K562 (cell line): ENCODE results near the gene TUBB1. TPM values are rescaled to one million over a fixed set of nuclear protein-coding genes. Genes with fewer than 3 reads are reported as not detected.

Experiments
- ATAC-seq: fragments of 200-7000 bp; cut with Tn5 transposase; 3 replicates; pipeline ENCODE4 v1.9.1; 2020; ENCODE audit warnings: moderate library complexity
- BruUV-seq: library from RNA; stranded (reverse); fragments of 400-500 nt; replicated peaks from 2 replicates; lab custom pipeline; 2021; lab: Mats Ljungman, UMichigan
- CTCF ChIA-PET: fragments of 300-600 bp; formaldehyde crosslinking; extraction: SDS; loops from one replicate; lab custom pipeline; 2021; ENCODE audit warnings: low intra/inter-chr PET ratio; lab: Yijun Ruan, JAX
- POLR2A ChIA-PET: fragments of 300-600, 350-650 bp; sonication (Branson Sonifier 250); formaldehyde crosslinking; extraction: SDS; loops from one replicate; lab custom pipeline; 2021; ENCODE audit warnings: antibody characterized with exemption, inconsistent platforms; lab: Yijun Ruan, JAX
- DNase-seq, 4 experiments: peaks; one replicate each; pipeline versions ENCODE4 v3.0.0 to v3.0.0-alpha.2; 2011 to 2018; ENCODE audit warnings: low spot score in 3 of 4, mixed read lengths in 3 of 4; ENCODE audit errors: extremely low read depth in 1 of 4
- FAIRE-seq: peaks from 2 replicates; lab custom pipeline; 2011; peaks lifted over from hg19 to GRCh38; lab: Jason Lieb, UNC
- H2AFZ ChIP-seq: 2 replicates; pipeline ENCODE4 v1.6.0; 2011; ENCODE audit warnings: low read depth, low read length, control low read depth, inconsistent platforms
- H3K27ac ChIP-seq: fragments of 200-600 bp; 3 replicates; pipeline ENCODE4 v1.8.0; 2011; ENCODE audit warnings: low read depth, mild to moderate bottlenecking, control low read depth, inconsistent platforms, low read length, moderate library complexity, mixed read lengths; ENCODE audit errors: extremely low read depth
- H3K27me3 ChIP-seq, 2 experiments: fragments of 300-600 bp in 1 of 2; 2 replicates in 1 of 2; 3 replicates in 1 of 2; pipeline versions ENCODE4 v1.6.0 to v1.8.0; 2011; ENCODE audit warnings: inconsistent platforms in 2 of 2, low read length in 2 of 2, mild to moderate bottlenecking in 1 of 2, mixed read lengths in 1 of 2, moderate library complexity in 1 of 2; ENCODE audit not compliant: control insufficient read depth in 2 of 2, insufficient read depth in 2 of 2
- H3K36me3 ChIP-seq: fragments of 300-600 bp; 3 replicates; pipeline ENCODE4 v1.8.0; 2011; ENCODE audit warnings: mild to moderate bottlenecking, low read length, inconsistent platforms; ENCODE audit not compliant: control insufficient read depth, insufficient read depth
- H3K4me1 ChIP-seq, 2 experiments: fragments of 200-600 bp in 1 of 2; replicated peaks in 1 of 2; 2 replicates in 1 of 2; 3 replicates in 1 of 2; pipeline versions ENCODE4 v1.5.1 to v1.8.0; 2011; ENCODE audit warnings: inconsistent platforms in 2 of 2, low read length in 2 of 2, mild to moderate bottlenecking in 1 of 2, mixed read lengths in 1 of 2, moderate library complexity in 1 of 2; ENCODE audit not compliant: control insufficient read depth in 2 of 2, insufficient read depth in 2 of 2
- H3K4me2 ChIP-seq: 2 replicates; pipeline ENCODE4 v1.6.1; 2011; ENCODE audit warnings: low read length, control low read depth, inconsistent platforms, mixed read lengths; ENCODE audit not compliant: insufficient read depth
- H3K4me3 ChIP-seq: fragments of 200-600 bp; sonication (generic), shearing (Covaris generic); 2 replicates; pipeline ENCODE4 v1.5.1; 2016; ENCODE audit warnings: control low read depth, inconsistent platforms
- H3K79me2 ChIP-seq: fragments of 200-600 bp; 3 replicates; pipeline ENCODE4 v1.8.0; 2011; ENCODE audit warnings: low read length, inconsistent platforms; ENCODE audit not compliant: control insufficient read depth, insufficient read depth
- H3K9ac ChIP-seq, 2 experiments: 2 replicates each; pipeline versions ENCODE4 v1.6.0 to v1.6.1; 2011; ENCODE audit warnings: low read depth in 2 of 2, low read length in 2 of 2, control low read depth in 1 of 2, inconsistent platforms in 1 of 2, mild to moderate bottlenecking in 1 of 2, mixed read lengths in 1 of 2; ENCODE audit not compliant: insufficient read depth in 1 of 2
- H3K9me1 ChIP-seq: one replicate; pipeline ENCODE4 v1.6.0; 2011; ENCODE audit warnings: inconsistent platforms, mild to moderate bottlenecking, low read length, moderate library complexity; ENCODE audit not compliant: control insufficient read depth, insufficient read depth
- H3K9me3 ChIP-seq: replicated peaks from 2 replicates; pipeline ENCODE4 v1.5.1; 2011; ENCODE audit warnings: low read depth, low read length, inconsistent platforms; ENCODE audit not compliant: control insufficient read depth, insufficient read depth
- H4K20me1 ChIP-seq: replicated peaks from 2 replicates; pipeline ENCODE4 v1.6.1; 2011; ENCODE audit warnings: low read length, inconsistent platforms, mixed read lengths; ENCODE audit not compliant: control insufficient read depth, insufficient read depth
- CREM ChIP-seq: IDR thresholded peaks from 2 replicates; pipeline ENCODE4 v1.6.1; 2014; ENCODE audit warnings: antibody characterized with exemption, low read depth
- ESRRB ChIP-seq: fragments of 250-450 bp; sonication (Bioruptor Pico); IDR thresholded peaks from 2 replicates; pipeline ENCODE4 v1.5.0; 2020; ENCODE audit warnings: mild to moderate bottlenecking, moderate library complexity, borderline replicate concordance
- GABPB1 ChIP-seq: sonication (generic); formaldehyde crosslinking; IDR thresholded peaks from 2 replicates; pipeline ENCODE4 v1.8.0; 2022; ENCODE audit warnings: mild to moderate bottlenecking, missing genetic modification reagents
- GTF2A2 ChIP-seq: IDR thresholded peaks from 2 replicates; pipeline ENCODE4 v1.6.1; 2016; ENCODE audit warnings: mild to moderate bottlenecking, missing genetic modification characterization, missing compliant biosample characterization
- NBN ChIP-seq: fragments of 450-650 bp; IDR thresholded peaks from 2 replicates; pipeline ENCODE4 v1.6.1; 2016; ENCODE audit warnings: low read depth, mild to moderate bottlenecking
- NFIC ChIP-seq: fragments of 450-650 bp; IDR thresholded peaks from 2 replicates; pipeline ENCODE4 v1.6.1; 2017; ENCODE audit warnings: mild to moderate bottlenecking, inconsistent platforms
- SPI1 ChIP-seq: IDR thresholded peaks from 2 replicates; pipeline ENCODE4 v1.6.1; 2011; ENCODE audit warnings: low read depth, low read length, control low read depth, borderline replicate concordance
- WGBS: fragments of 100-300 bp; shearing (Covaris generic); methylation state at CpG from one replicate; pipeline ENCODE4 v1.1.6; 2016; ENCODE audit warnings: low coverage, mixed read lengths; ENCODE audit not compliant: insufficient coverage; ENCODE audit errors: missing lambda C conversion rate; 5-methylcytosine and 5-hydroxymethylcytosine counted together
- in situ Hi-C: fragments of 300-500 bp; cut with MboI; formaldehyde crosslinking; loops from 4 replicates; pipeline ENCODE4 v1.15.0; 2018; ENCODE audit warnings: inconsistent platforms, mixed read lengths
- intact Hi-C: fragments of 100-400 bp; cut with micrococcal nuclease; formaldehyde crosslinking; loops from 2 replicates; pipeline ENCODE4 v1.14.2; 2022
- polyA plus RNA-seq, 8 experiments: library from polyadenylated mRNA; depleted of rRNA in 4 of 8; stranded (reverse) in 5 of 8; unstranded in 3 of 8; fragments of >200 nt; fragmentation: Nextera tagmentation in 2 of 8; fragmentation: Illumina TruSeq in 1 of 8; extraction: Ambion mirVana in 2 of 8; extraction: Trizol in 1 of 8; gene quantifications; 2 replicates each; pipeline versions ENCODE4 v1.2.1 to v1.2.3, GENCODE V29; 2011 to 2014; ENCODE audit warnings: inconsistent platforms in 1 of 8, missing spikeins in 1 of 8
- total RNA-seq, 7 experiments: library from RNA; depleted of rRNA in 6 of 7; stranded (reverse); fragments of >200 nt in 6 of 7; fragmentation: Illumina TruSeq in 2 of 7; extraction: Trizol in 2 of 7; gene quantifications; 2 replicates each; pipeline versions ENCODE4 v1.2.1 to v1.2.3, GENCODE V29; 2011 to 2021; ENCODE audit warnings: low replicate concordance in 1 of 7
- TF ChIP-seq, protein P1 (sequence below): fragments of 250-450 bp; sonication (Bioruptor Pico); IDR thresholded peaks from 2 replicates; pipeline ENCODE4 v1.8.0; 2021; ENCODE audit warnings: moderate library complexity, mild to moderate bottlenecking, inconsistent platforms
- TF ChIP-seq, protein P2 (sequence below): sonication (generic); formaldehyde crosslinking; IDR thresholded peaks from 2 replicates; pipeline ENCODE4 v1.8.0; 2022; ENCODE audit warnings: missing genetic modification reagents, mild to moderate bottlenecking, borderline replicate concordance
- TF ChIP-seq, protein P3 (sequence below): sonication (generic); formaldehyde crosslinking; IDR thresholded peaks from 2 replicates; pipeline ENCODE4 v1.9.0; 2022; ENCODE audit warnings: mild to moderate bottlenecking, missing genetic modification reagents

TUBB1 gene
- total and polyA plus RNA-seq, 9 of the 15 experiments (the other 6 are each of a cell fraction or from before 2014, with no cell fraction given), result 1.5 to 3.9 (median 2.4) TPM

DNA sequence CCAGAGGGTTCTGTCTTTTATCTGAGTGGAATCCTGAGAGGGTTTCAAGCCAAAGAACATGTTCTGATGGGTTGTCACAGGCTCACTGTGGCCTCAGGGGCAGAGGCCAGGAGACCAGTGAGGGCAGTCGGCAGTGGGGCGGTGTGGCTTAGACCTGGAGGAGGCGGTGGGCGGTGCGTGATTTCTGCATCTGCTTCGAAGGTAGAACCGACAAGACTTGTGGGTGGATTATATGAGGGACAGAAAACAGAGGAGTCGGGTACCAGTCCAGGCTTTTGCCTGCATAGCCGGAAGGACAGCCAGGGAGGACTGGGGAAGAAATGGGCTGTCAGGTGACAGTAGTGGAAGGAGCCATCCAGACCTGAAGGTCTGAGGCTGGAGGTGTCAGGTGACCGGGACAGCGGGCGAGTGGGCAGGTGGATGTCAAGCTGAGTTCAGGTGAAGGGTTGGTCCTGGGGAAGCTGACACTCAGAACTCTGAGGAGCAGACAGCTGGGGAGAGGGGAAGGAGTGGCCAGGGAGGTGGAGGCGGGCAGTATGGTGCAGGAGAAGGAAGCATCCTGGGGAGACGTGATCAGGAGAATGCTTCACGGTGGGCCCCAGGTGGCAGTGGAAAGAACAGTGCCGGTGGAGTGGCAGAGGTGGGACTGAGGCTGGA lies 15.3 kb upstream of the TUBB1 start:
- H3K36me3 ChIP-seq, result peaks cover 58% of the 10 kb centered on the region; the same call in 2 of the 3 replicates
- peaks cover 41% of the 10 kb centered on the region for H3K79me2 ChIP-seq
- peaks cover 2% of the 10 kb centered on the region for H4K20me1 ChIP-seq
- no peak for DNase-seq
- no peak overlapping the region for H2AFZ ChIP-seq
- ChIA-PET POLR2A (interaction anchor here (1.1 kb wide), 1 partner anchor 15 kb away, joined by 3 read pairs; no protein-coding TSS in a partner anchor), CTCF (no interaction called here)
- H3K9ac ChIP-seq, result peak overlapping the region in 1 of 2 experiments; percentile 74; a peak in 2 of 4 replicates
- H3K9me1 ChIP-seq, result peaks cover 6% of the 10 kb centered on the region
- H3K27ac ChIP-seq, result no peak overlapping the region; the same call in 2 of the 3 replicates
- H3K4me1 ChIP-seq, result peaks cover 29 to 75% of the 10 kb centered on the region in 2 experiments
- H3K4me2 ChIP-seq, result no peak overlapping the region
- H3K4me3 ChIP-seq, result no peak overlapping the region
- in situ Hi-C loops (no loop called here), intact Hi-C loops (no loop called here)
- ATAC-seq, result no peak
- no TSS peak for BruUV-seq
- no peaks in the 10 kb centered on the region for H3K9me3 ChIP-seq
- H3K27me3 ChIP-seq, result no peaks in the 10 kb centered on the region
- WGBS, result 88% methylated on average over 10 of the region's 16 CpGs
- FAIRE-seq, result no peak
- TF ChIP-seq, protein P1, sequence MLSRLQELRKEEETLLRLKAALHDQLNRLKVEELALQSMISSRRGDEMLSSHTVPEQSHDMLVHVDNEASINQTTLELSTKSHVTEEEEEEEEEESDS (CRISPR knock-in tag), result no peak
- TF ChIP-seq, protein P2, sequence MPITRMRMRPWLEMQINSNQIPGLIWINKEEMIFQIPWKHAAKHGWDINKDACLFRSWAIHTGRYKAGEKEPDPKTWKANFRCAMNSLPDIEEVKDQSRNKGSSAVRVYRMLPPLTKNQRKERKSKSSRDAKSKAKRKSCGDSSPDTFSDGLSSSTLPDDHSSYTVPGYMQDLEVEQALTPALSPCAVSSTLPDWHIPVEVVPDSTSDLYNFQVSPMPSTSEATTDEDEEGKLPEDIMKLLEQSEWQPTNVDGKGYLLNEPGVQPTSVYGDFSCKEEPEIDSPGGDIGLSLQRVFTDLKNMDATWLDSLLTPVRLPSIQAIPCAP (CRISPR knock-in tag), result no peak

DNA sequence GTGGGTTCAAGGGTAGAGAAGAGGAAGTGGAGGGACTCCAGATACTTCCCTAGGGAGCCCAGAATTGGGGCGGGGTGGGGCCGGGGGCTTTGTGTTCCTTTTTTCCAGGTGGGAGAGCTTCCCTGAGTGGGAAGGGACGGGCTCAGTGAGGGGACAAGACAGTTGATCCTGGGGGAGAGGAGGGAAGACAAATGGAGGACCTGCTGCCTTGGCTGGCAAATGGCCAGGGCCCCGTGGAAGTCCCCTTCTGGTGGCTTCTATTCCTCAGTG lies 14.8 kb upstream of the TUBB1 start:
- ATAC-seq (no peak), DNase-seq (no peak), FAIRE-seq (no peak)
- H3K27ac ChIP-seq, result no peak overlapping the region
- H2AFZ ChIP-seq, result no peak overlapping the region
- 60% methylated on average over 2 of the region's 4 CpGs for WGBS
- H3K9me1 ChIP-seq, result peaks cover 6% of the 10 kb centered on the region
- intact Hi-C loops (no loop called here), in situ Hi-C loops (no loop called here)
- TF ChIP-seq GABPB1 (no peak), SPI1 (0 out of 2 replicates have a peak, but pooled peaks have one; percentile 36), ESRRB (CRISPR knock-in tag) (no peak), GTF2A2 (no peak), CREM (no peak), NFIC (peak; percentile 50; the same call in 1 of the 2 replicates), NBN (no peak)
- TF ChIP-seq, protein P3, sequence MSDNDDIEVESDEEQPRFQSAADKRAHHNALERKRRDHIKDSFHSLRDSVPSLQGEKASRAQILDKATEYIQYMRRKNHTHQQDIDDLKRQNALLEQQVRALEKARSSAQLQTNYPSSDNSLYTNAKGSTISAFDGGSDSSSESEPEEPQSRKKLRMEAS (CRISPR knock-in tag), result no peak
- ChIA-PET POLR2A (interaction anchor here (1.1 kb wide), 2 partner anchors 16 to 20 kb away, joined by 3 read pairs; no protein-coding TSS in a partner anchor), CTCF (no interaction called here)
- H4K20me1 ChIP-seq, result peaks cover 2% of the 10 kb centered on the region
- peak overlapping the region in 1 of 2 experiments; percentile 83; a peak in 2 of 4 replicates for H3K9ac ChIP-seq
- no peak overlapping the region; the same call in 1 of the 2 replicates for H3K4me2 ChIP-seq
- H3K4me1 ChIP-seq, result peaks cover 29 to 76% of the 10 kb centered on the region in 2 experiments
- no TSS peak for BruUV-seq
- H3K27me3 ChIP-seq, result no peaks in the 10 kb centered on the region
- H3K79me2 ChIP-seq, result peaks cover 41% of the 10 kb centered on the region
- H3K9me3 ChIP-seq, result no peaks in the 10 kb centered on the region
- no peak overlapping the region for H3K4me3 ChIP-seq
- H3K36me3 ChIP-seq, result peaks cover 54% of the 10 kb centered on the region; the same call in 2 of the 3 replicates
